ENCODE results near the gene ADIPOR1.

ADIPOR1 gene

GRCh38 chr1:202959276-202959620 lies 1.1 kb upstream of the ADIPOR1 start:
- H3K4me3 ChIP-seq (ENCODE audit: low read length): no peak overlapping the region
- no peak for TF ChIP-seq CTCF (IDR thresholded peaks at IDR 0.05; ENCODE audit: insufficient read depth, low read depth, low read length, missing control alignments)
- DNase-seq (ENCODE audit: low read depth): peak; percentile 86

- no peak for TF ChIP-seq CTCF (IDR thresholded peaks at IDR 0.05; ENCODE audit: insufficient read depth, low read depth, low read length, missing control alignments)
- peak overlapping the region; percentile 54 for H3K4me3 ChIP-seq (ENCODE audit: low read length)
- no peak for DNase-seq (ENCODE audit: low read depth)
These were observed 598 bp upstream of the ADIPOR1 start for GRCh38 chr1:202958544-202959275.

GRCh38 chr1:202956969-202957368 lies 1.1 kb downstream of the ADIPOR1 start:
- TF ChIP-seq CTCF (IDR thresholded peaks at IDR 0.05; ENCODE audit: insufficient read depth, low read depth, low read length, missing control alignments): no peak
- H3K4me3 ChIP-seq (ENCODE audit: low read length): peak overlapping the region; percentile 93
- no peak for DNase-seq (ENCODE audit: low read depth)

- TF ChIP-seq CTCF (IDR thresholded peaks at IDR 0.05; ENCODE audit: insufficient read depth, low read depth, low read length, missing control alignments): no peak
- no peak overlapping the region for H3K4me3 ChIP-seq (ENCODE audit: low read length)
- peak; percentile 49 for DNase-seq (ENCODE audit: low read depth)
These were observed 3.9 kb downstream of the ADIPOR1 start for GRCh38 chr1:202954057-202954745.

- H3K4me3 ChIP-seq (ENCODE audit: low read length): no peak overlapping the region
- no peak for DNase-seq (ENCODE audit: low read depth)
- no peak for TF ChIP-seq CTCF (IDR thresholded peaks at IDR 0.05; ENCODE audit: insufficient read depth, low read depth, low read length, missing control alignments)
These were observed 4.7 kb downstream of the ADIPOR1 start for GRCh38 chr1:202953392-202953791.

- peak; percentile 95 for DNase-seq (ENCODE audit: low read depth)
- TF ChIP-seq CTCF (IDR thresholded peaks at IDR 0.05; ENCODE audit: insufficient read depth, low read depth, low read length, missing control alignments): no peak
- no peak overlapping the region for H3K4me3 ChIP-seq (ENCODE audit: low read length)
These were observed 5.3 kb downstream of the ADIPOR1 start for GRCh38 chr1:202952818-202953217.

Data from epithelial cell of esophagus (primary cell).